Testis (tissue), 2 donors: ENCODE results near the gene TGFBRAP1.
A peak's percentile ranks its signal among the peaks of the same experiment; 100 is the strongest.

ENCODE experiments used
- POLR2A ChIP-seq: fragments of 450-650 bp; IDR thresholded peaks from one replicate; pipeline ENCODE4 v1.6.1; 2017; ENCODE audit warnings: antibody characterized with exemption, mild to moderate bottlenecking, moderate library complexity
- TF ChIP-seq, protein P1 (sequence below), 3 experiments: fragments of 450-650 bp in 2 of 3; fragments of 200-600 bp in 1 of 3; sonication (generic) in 1 of 3; IDR thresholded peaks; one replicate each; pipeline ENCODE4 v1.5.1; 2016 to 2019; ENCODE audit warnings: antibody characterized with exemption in 3 of 3, mild to moderate bottlenecking in 2 of 3, moderate library complexity in 1 of 3

DNA sequence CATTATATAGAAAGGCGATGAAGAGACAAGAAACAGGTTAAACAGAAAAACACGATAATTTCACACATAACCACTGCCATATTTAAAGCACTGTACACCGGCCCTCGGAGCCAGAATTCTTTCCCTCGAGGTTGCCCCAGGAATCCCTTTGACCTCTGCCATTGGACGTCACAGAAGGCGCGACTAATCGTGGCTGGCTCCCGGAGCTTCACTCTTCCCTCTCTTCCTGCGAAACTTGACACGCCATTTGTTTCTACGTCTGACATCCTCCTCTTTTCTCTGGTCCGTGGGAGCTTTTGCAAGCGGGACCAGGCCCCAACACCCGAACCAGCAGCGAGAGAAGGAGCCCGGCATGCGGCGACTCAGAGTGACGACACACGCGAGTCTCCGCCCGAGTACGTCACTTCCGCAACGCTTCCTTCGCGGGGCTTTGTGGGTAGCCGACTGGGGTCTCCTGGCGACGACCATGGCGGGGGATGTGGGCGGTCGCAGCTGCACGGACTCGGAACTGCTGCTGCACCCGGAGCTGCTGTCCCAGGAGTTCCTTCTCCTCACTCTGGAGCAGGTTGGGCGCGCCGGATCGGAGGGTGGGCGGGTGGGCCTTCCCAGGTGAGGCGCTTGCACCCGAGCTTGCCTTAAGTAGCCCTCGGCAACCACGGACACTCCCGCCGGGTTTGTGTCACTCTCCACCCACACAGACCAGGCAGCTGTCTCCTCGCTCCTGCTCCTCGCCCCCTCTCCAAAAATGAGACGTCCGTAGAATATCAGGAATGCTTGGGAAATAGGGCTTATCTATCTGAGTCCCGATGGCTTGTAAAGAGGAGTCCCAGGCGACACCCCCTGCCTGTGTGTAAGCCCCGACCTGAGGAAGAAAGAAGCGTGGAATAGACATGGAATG, 7.8 kb upstream of the TGFBRAP1 start, which contains the start of gene C2orf49:
- TF ChIP-seq, protein P1, sequence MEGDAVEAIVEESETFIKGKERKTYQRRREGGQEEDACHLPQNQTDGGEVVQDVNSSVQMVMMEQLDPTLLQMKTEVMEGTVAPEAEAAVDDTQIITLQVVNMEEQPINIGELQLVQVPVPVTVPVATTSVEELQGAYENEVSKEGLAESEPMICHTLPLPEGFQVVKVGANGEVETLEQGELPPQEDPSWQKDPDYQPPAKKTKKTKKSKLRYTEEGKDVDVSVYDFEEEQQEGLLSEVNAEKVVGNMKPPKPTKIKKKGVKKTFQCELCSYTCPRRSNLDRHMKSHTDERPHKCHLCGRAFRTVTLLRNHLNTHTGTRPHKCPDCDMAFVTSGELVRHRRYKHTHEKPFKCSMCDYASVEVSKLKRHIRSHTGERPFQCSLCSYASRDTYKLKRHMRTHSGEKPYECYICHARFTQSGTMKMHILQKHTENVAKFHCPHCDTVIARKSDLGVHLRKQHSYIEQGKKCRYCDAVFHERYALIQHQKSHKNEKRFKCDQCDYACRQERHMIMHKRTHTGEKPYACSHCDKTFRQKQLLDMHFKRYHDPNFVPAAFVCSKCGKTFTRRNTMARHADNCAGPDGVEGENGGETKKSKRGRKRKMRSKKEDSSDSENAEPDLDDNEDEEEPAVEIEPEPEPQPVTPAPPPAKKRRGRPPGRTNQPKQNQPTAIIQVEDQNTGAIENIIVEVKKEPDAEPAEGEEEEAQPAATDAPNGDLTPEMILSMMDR (IDR thresholded peaks at IDR 0.05) = peak in 2 of 3 experiments; percentile 8 to 33
- no peak for TF ChIP-seq POLR2A
